GM23338 (cell line): ENCODE measurements around the gene SLC25A11. TPM values are rescaled to one million over a fixed set of nuclear protein-coding genes. Genes with fewer than 3 reads are reported as not detected.

Source experiments
- ATAC-seq: fragments of 200-7000 bp; cut with Tn5 transposase; 3 replicates; pipeline ENCODE4 v1.9.1; 2020
- DNase-seq: peaks from one replicate; pipeline ENCODE4 v3.0.0-alpha.2; 2015; ENCODE audit warnings: low spot score
- H2AFZ ChIP-seq: fragments of 200-600 bp; sonication (generic); 2 replicates; pipeline ENCODE4 v1.8.0; 2016; ENCODE audit warnings: antibody characterized with exemption, mild to moderate bottlenecking, moderate library complexity
- H3F3A ChIP-seq: fragments of 200-600 bp; sonication (generic); replicated peaks from 2 replicates; pipeline ENCODE4 v1.8.0; 2017; ENCODE audit warnings: antibody characterized with exemption, mixed run types, low read depth
- H3K27ac ChIP-seq: fragments of 200-600 bp; sonication (generic); 2 replicates; pipeline ENCODE4 v1.6.1; 2016; ENCODE audit warnings: low read depth
- H3K27me3 ChIP-seq: fragments of 200-600 bp; sonication (generic); 2 replicates; pipeline ENCODE4 v1.8.0; 2016; ENCODE audit warnings: mild to moderate bottlenecking, mixed run types, moderate library complexity; ENCODE audit not compliant: insufficient read depth
- H3K36me3 ChIP-seq: fragments of 200-600 bp; sonication (generic); 2 replicates; pipeline ENCODE4 v1.8.0; 2016; ENCODE audit warnings: mild to moderate bottlenecking; ENCODE audit not compliant: insufficient read depth
- H3K4me1 ChIP-seq: fragments of 200-600 bp; sonication (generic); 2 replicates; pipeline ENCODE4 v1.8.0; 2016; ENCODE audit warnings: mild to moderate bottlenecking, moderate library complexity; ENCODE audit not compliant: insufficient read depth
- H3K4me2 ChIP-seq: fragments of 200-600 bp; sonication (generic); 2 replicates; pipeline ENCODE4 v1.7.1; 2017; ENCODE audit warnings: mixed run types
- H3K4me3 ChIP-seq: fragments of 200-600 bp; sonication (generic); 2 replicates; pipeline ENCODE4 v1.6.1; 2016; ENCODE audit warnings: mixed run types
- H3K79me2 ChIP-seq: fragments of 200-600 bp; sonication (generic); replicated peaks from 2 replicates; pipeline ENCODE4 v1.8.0; 2017; ENCODE audit warnings: mild to moderate bottlenecking; ENCODE audit not compliant: insufficient read depth
- H3K9me2 ChIP-seq: fragments of 200-600 bp; sonication (generic); 2 replicates; pipeline ENCODE4 v1.8.0; 2017; ENCODE audit not compliant: insufficient read depth
- H4K20me1 ChIP-seq: fragments of 200-600 bp; sonication (generic); replicated peaks from 2 replicates; pipeline ENCODE4 v1.8.0; 2017; ENCODE audit warnings: mild to moderate bottlenecking; ENCODE audit not compliant: insufficient read depth
- H3K27ac Mint-ChIP-seq: 2 replicates; pipeline ENCODE4 v1.8.0; 2020; ENCODE audit warnings: inconsistent platforms, mild to moderate bottlenecking, moderate library complexity, mixed read lengths
- H3K27me3 Mint-ChIP-seq: 3 replicates; pipeline ENCODE4 v1.8.0; 2022; ENCODE audit warnings: low read depth, mild to moderate bottlenecking, moderate library complexity, mixed read lengths, inconsistent platforms; ENCODE audit not compliant: insufficient read depth, poor library complexity
- H3K36me3 Mint-ChIP-seq: 3 replicates; pipeline ENCODE4 v1.8.0; 2021; ENCODE audit warnings: low read depth, mild to moderate bottlenecking, inconsistent platforms, moderate library complexity, mixed read lengths
- H3K4me1 Mint-ChIP-seq: 3 replicates; pipeline ENCODE4 v1.8.0; 2020; ENCODE audit warnings: mild to moderate bottlenecking, inconsistent platforms, mixed read lengths
- H3K4me3 Mint-ChIP-seq: 3 replicates; pipeline ENCODE4 v1.8.0; 2021; ENCODE audit warnings: moderate library complexity, mild to moderate bottlenecking, inconsistent platforms, mixed read lengths
- H3K9me3 Mint-ChIP-seq: 3 replicates; pipeline ENCODE4 v1.8.0; 2020; ENCODE audit warnings: moderate library complexity, mild to moderate bottlenecking, inconsistent platforms, mixed read lengths
- CREB1 ChIP-seq: fragments of 250-450 bp; sonication (Bioruptor Pico); IDR thresholded peaks from 2 replicates; pipeline ENCODE4 v1.5.0; 2020; ENCODE audit warnings: low read depth, mild to moderate bottlenecking, moderate library complexity
- CTCF ChIP-seq, 2 experiments: fragments of 200-600 bp in 1 of 2; sonication (generic) in 1 of 2; conservative IDR thresholded peaks; 2 replicates each; pipeline versions ENCODE4 v1.5.1 to v1.6.1; 2016 to 2017; ENCODE audit warnings: antibody characterized with exemption in 2 of 2, low read depth in 2 of 2, mild to moderate bottlenecking in 2 of 2, moderate library complexity in 1 of 2
- ETS1 ChIP-seq: IDR thresholded peaks from 2 replicates; pipeline ENCODE4 v1.6.1; 2016; ENCODE audit warnings: antibody characterized with exemption
- EZH2 ChIP-seq: fragments of 200-600 bp; sonication (generic); IDR thresholded peaks from one replicate; pipeline ENCODE4 v1.8.0; 2017; ENCODE audit warnings: antibody characterized with exemption, mild to moderate bottlenecking, low read depth; ENCODE audit not compliant: unreplicated experiment
- EZH2phosphoT487 ChIP-seq: fragments of 200-600 bp; sonication (generic); IDR thresholded peaks from one replicate; pipeline ENCODE4 v1.8.1; 2018; ENCODE audit warnings: antibody characterized with exemption; ENCODE audit not compliant: unreplicated experiment
- JUNB ChIP-seq: IDR thresholded peaks from one replicate; pipeline ENCODE4 v1.6.1; 2016; ENCODE audit warnings: antibody characterized with exemption; ENCODE audit not compliant: unreplicated experiment
- NANOG ChIP-seq: IDR thresholded peaks from 2 replicates; pipeline ENCODE4 v1.6.1; 2016; ENCODE audit warnings: antibody characterized with exemption, borderline replicate concordance
- POLR2AphosphoS5 ChIP-seq: IDR thresholded peaks from 2 replicates; pipeline ENCODE4 v1.6.1; 2016; ENCODE audit warnings: antibody characterized with exemption, low read depth
- STAT1 ChIP-seq: IDR thresholded peaks from one replicate; pipeline ENCODE4 v1.6.1; 2016; ENCODE audit warnings: antibody characterized with exemption; ENCODE audit not compliant: unreplicated experiment
- ZNF114 ChIP-seq: fragments of 250-450 bp; sonication (Bioruptor Pico); IDR thresholded peaks from 2 replicates; pipeline ENCODE4 v1.5.0; 2020; ENCODE audit warnings: mild to moderate bottlenecking, moderate library complexity
- ZNF331 ChIP-seq: fragments of 250-450 bp; sonication (Bioruptor Pico); IDR thresholded peaks from 2 replicates; pipeline ENCODE4 v1.5.0; 2020; ENCODE audit warnings: low read depth, mild to moderate bottlenecking, moderate library complexity
- polyA plus RNA-seq: library from polyadenylated mRNA; unstranded; fragments of >200 nt; fragmentation: Nextera tagmentation; extraction: Ambion mirVana; gene quantifications from 2 replicates; pipeline ENCODE4 v1.2.1, GENCODE V29; 2016
- total RNA-seq: library from RNA; depleted of rRNA; stranded (reverse); fragments of >200 nt; shearing (Covaris generic); gene quantifications from 2 replicates; pipeline ENCODE4 v1.2.3, GENCODE V29; 2014
- TF ChIP-seq, protein P1 (sequence below): fragments of 250-450 bp; sonication (Bioruptor Pico); IDR thresholded peaks from 2 replicates; pipeline ENCODE4 v1.5.0; 2020; ENCODE audit warnings: mild to moderate bottlenecking, moderate library complexity
- TF ChIP-seq, protein P2 (sequence below): IDR thresholded peaks from one replicate; pipeline ENCODE4 v1.6.1; 2018; ENCODE audit warnings: antibody characterized with exemption; ENCODE audit not compliant: unreplicated experiment

Gene SLC25A11
- total and polyA plus RNA-seq, 2 experiments from 2014 or later, result 37.8 to 73.6 TPM

GRCh38 chr17:4891411-4892410, 48.1 kb downstream of the SLC25A11 start:
- ATAC-seq (no peak), DNase-seq (no peak)
- Mint-ChIP-seq H3K4me3 (no peak overlapping the region), H3K4me1 (peaks cover 10% of the 10 kb centered on the region; the same call in 2 of the 3 replicates), H3K36me3 (peaks cover 37% of the 10 kb centered on the region), H3K27ac (no peak overlapping the region), H3K27me3 (peaks cover 25% of the 10 kb centered on the region), H3K9me3 (no peaks in the 10 kb centered on the region)
- Histone ChIP-seq H3K4me2 (no peak overlapping the region), H3K4me3 (no peak overlapping the region), H4K20me1 (0 out of 2 replicates have a peak, but pooled peaks cover 6% of the 10 kb centered on the region), H3K79me2 (no peaks in the 10 kb centered on the region), H3K27me3 (no peaks in the 10 kb centered on the region), H3F3A (peaks cover 11% of the 10 kb centered on the region; the same call in 1 of the 2 replicates), H3K4me1 (no peaks in the 10 kb centered on the region; the same call in 1 of the 2 replicates), H3K36me3 (no peaks in the 10 kb centered on the region), H2AFZ (no peak overlapping the region), H3K27ac (no peak overlapping the region), H3K9me2 (no peaks in the 10 kb centered on the region)
- TF ChIP-seq POLR2AphosphoS5 (no peak), STAT1 (no peak), ZNF114 (CRISPR knock-in tag) (no peak), CTCF (conservative IDR thresholded peaks at IDR 0.05; ENCODE audit: low read depth in 2 of 2) (no peak), CREB1 (CRISPR knock-in tag) (no peak), JUNB (no peak), EZH2phosphoT487 (no peak), NANOG (no peak), ZNF331 (no peak), EZH2 (no peak), ETS1 (no peak)
- TF ChIP-seq, protein P1, sequence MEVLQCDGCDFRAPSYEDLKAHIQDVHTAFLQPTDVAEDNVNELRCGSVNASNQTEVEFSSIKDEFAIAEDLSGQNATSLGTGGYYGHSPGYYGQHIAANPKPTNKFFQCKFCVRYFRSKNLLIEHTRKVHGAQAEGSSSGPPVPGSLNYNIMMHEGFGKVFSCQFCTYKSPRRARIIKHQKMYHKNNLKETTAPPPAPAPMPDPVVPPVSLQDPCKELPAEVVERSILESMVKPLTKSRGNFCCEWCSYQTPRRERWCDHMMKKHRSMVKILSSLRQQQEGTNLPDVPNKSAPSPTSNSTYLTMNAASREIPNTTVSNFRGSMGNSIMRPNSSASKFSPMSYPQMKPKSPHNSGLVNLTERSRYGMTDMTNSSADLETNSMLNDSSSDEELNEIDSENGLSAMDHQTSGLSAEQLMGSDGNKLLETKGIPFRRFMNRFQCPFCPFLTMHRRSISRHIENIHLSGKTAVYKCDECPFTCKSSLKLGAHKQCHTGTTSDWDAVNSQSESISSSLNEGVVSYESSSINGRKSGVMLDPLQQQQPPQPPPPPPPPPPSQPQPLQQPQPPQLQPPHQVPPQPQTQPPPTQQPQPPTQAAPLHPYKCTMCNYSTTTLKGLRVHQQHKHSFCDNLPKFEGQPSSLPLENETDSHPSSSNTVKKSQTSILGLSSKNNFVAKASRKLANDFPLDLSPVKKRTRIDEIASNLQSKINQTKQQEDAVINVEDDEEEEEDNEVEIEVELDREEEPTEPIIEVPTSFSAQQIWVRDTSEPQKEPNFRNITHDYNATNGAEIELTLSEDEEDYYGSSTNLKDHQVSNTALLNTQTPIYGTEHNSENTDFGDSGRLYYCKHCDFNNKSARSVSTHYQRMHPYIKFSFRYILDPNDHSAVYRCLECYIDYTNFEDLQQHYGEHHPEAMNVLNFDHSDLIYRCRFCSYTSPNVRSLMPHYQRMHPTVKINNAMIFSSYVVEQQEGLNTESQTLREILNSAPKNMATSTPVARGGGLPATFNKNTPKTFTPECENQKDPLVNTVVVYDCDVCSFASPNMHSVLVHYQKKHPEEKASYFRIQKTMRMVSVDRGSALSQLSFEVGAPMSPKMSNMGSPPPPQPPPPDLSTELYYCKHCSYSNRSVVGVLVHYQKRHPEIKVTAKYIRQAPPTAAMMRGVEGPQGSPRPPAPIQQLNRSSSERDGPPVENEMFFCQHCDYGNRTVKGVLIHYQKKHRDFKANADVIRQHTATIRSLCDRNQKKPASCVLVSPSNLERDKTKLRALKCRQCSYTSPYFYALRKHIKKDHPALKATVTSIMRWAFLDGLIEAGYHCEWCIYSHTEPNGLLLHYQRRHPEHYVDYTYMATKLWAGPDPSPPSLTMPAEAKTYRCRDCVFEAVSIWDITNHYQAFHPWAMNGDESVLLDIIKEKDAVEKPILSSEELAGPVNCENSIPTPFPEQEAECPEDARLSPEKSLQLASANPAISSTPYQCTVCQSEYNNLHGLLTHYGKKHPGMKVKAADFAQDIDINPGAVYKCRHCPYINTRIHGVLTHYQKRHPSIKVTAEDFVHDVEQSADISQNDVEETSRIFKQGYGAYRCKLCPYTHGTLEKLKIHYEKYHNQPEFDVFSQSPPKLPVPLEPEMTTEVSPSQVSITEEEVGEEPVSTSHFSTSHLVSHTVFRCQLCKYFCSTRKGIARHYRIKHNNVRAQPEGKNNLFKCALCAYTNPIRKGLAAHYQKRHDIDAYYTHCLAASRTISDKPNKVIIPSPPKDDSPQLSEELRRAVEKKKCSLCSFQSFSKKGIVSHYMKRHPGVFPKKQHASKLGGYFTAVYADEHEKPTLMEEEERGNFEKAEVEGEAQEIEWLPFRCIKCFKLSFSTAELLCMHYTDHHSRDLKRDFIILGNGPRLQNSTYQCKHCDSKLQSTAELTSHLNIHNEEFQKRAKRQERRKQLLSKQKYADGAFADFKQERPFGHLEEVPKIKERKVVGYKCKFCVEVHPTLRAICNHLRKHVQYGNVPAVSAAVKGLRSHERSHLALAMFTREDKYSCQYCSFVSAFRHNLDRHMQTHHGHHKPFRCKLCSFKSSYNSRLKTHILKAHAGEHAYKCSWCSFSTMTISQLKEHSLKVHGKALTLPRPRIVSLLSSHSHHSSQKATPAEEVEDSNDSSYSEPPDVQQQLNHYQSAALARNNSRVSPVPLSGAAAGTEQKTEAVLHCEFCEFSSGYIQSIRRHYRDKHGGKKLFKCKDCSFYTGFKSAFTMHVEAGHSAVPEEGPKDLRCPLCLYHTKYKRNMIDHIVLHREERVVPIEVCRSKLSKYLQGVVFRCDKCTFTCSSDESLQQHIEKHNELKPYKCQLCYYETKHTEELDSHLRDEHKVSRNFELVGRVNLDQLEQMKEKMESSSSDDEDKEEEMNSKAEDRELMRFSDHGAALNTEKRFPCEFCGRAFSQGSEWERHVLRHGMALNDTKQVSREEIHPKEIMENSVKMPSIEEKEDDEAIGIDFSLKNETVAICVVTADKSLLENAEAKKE (CRISPR knock-in tag), result no peak
- TF ChIP-seq, protein P2, sequence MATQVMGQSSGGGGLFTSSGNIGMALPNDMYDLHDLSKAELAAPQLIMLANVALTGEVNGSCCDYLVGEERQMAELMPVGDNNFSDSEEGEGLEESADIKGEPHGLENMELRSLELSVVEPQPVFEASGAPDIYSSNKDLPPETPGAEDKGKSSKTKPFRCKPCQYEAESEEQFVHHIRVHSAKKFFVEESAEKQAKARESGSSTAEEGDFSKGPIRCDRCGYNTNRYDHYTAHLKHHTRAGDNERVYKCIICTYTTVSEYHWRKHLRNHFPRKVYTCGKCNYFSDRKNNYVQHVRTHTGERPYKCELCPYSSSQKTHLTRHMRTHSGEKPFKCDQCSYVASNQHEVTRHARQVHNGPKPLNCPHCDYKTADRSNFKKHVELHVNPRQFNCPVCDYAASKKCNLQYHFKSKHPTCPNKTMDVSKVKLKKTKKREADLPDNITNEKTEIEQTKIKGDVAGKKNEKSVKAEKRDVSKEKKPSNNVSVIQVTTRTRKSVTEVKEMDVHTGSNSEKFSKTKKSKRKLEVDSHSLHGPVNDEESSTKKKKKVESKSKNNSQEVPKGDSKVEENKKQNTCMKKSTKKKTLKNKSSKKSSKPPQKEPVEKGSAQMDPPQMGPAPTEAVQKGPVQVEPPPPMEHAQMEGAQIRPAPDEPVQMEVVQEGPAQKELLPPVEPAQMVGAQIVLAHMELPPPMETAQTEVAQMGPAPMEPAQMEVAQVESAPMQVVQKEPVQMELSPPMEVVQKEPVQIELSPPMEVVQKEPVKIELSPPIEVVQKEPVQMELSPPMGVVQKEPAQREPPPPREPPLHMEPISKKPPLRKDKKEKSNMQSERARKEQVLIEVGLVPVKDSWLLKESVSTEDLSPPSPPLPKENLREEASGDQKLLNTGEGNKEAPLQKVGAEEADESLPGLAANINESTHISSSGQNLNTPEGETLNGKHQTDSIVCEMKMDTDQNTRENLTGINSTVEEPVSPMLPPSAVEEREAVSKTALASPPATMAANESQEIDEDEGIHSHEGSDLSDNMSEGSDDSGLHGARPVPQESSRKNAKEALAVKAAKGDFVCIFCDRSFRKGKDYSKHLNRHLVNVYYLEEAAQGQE, result no peak
